BE2C (cell line): ENCODE data around the gene ZNF90.
"Not testable (repeated sequence)": the region's sequence is repeated elsewhere in the genome, so short reads cannot be mapped to it uniquely, and the experiment has no call there.

Experiments
- DNase-seq: peaks from one replicate; pipeline ENCODE4 v3.0.0-alpha.2; 2020
- H3K27me3 ChIP-seq: fragments of 250-450 bp; sonication (Bioruptor Pico); 2 replicates; pipeline ENCODE4 v1.5.1; 2020; ENCODE audit warnings: mild to moderate bottlenecking
- H3K36me3 ChIP-seq: fragments of 250-450 bp; sonication (Bioruptor Pico); 2 replicates; pipeline ENCODE4 v1.5.1; 2020; ENCODE audit warnings: mild to moderate bottlenecking
- H3K4me1 ChIP-seq: fragments of 250-450 bp; sonication (Bioruptor Pico); 2 replicates; pipeline ENCODE4 v1.5.1; 2020
- H3K4me3 ChIP-seq: 2 replicates; pipeline ENCODE4 v1.5.1; 2011; ENCODE audit warnings: low read depth, low read length
- H3K9me3 ChIP-seq: fragments of 250-450 bp; sonication (Bioruptor Pico); 2 replicates; pipeline ENCODE4 v1.5.1; 2020
- TF ChIP-seq, protein P1 (sequence below): IDR thresholded peaks from 2 replicates; pipeline ENCODE4 v1.5.1; 2012; ENCODE audit warnings: mild to moderate bottlenecking, low read depth, low read length

The ZNF90 gene

DNA sequence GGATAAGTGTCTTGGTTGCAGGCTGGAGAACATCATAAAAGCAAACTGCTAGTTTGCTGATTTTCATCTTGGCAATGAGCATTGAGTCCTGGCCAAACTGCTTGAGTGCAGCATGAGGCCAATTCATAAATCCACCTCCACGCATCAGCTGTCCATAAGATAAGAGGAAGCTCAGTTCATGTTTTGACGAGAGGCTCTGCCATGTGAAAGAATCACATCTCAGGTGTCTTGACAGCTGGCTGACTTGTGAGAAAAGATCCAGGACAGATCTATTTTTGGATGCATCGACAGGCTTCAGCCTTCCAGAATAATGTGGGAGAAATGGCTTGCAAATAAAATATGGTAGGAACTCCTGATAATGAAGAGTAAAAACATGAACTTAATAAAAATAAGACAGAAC, 33.1 kb upstream of the ZNF90 start:
- H3K36me3 ChIP-seq: no peaks in the 10 kb centered on the region
- H3K4me1 ChIP-seq: no peaks in the 10 kb centered on the region
- TF ChIP-seq, protein P1, sequence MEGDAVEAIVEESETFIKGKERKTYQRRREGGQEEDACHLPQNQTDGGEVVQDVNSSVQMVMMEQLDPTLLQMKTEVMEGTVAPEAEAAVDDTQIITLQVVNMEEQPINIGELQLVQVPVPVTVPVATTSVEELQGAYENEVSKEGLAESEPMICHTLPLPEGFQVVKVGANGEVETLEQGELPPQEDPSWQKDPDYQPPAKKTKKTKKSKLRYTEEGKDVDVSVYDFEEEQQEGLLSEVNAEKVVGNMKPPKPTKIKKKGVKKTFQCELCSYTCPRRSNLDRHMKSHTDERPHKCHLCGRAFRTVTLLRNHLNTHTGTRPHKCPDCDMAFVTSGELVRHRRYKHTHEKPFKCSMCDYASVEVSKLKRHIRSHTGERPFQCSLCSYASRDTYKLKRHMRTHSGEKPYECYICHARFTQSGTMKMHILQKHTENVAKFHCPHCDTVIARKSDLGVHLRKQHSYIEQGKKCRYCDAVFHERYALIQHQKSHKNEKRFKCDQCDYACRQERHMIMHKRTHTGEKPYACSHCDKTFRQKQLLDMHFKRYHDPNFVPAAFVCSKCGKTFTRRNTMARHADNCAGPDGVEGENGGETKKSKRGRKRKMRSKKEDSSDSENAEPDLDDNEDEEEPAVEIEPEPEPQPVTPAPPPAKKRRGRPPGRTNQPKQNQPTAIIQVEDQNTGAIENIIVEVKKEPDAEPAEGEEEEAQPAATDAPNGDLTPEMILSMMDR: no peak
- DNase-seq: no peak
- H3K9me3 ChIP-seq: no peaks in the 10 kb centered on the region
- H3K27me3 ChIP-seq: no peaks in the 10 kb centered on the region
- no peak overlapping the region for H3K4me3 ChIP-seq

DNA sequence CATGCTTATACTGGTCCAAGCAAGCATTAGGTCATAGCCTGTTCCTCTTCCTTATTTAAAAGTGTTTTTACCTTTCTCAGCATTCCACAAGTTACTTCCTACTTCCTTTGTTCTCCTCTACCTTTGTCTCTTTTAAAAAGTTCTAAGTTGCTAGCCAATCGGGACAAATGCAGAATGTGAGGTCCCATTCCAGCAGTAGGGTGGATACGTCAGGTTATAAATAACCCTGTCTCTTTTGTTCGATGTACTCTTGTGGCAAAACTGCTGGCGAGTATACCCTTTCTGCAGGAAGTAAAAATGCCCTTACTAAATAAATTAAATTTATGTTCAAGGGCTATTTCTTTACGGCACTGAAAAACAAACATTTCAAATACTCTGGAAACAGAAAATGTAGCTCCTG, 32.1 kb upstream of the ZNF90 start:
- H3K36me3 ChIP-seq, DNase-seq, H3K4me1 ChIP-seq, H3K9me3 ChIP-seq, H3K4me3 ChIP-seq, H3K27me3 ChIP-seq: not testable (repeated sequence)

DNA sequence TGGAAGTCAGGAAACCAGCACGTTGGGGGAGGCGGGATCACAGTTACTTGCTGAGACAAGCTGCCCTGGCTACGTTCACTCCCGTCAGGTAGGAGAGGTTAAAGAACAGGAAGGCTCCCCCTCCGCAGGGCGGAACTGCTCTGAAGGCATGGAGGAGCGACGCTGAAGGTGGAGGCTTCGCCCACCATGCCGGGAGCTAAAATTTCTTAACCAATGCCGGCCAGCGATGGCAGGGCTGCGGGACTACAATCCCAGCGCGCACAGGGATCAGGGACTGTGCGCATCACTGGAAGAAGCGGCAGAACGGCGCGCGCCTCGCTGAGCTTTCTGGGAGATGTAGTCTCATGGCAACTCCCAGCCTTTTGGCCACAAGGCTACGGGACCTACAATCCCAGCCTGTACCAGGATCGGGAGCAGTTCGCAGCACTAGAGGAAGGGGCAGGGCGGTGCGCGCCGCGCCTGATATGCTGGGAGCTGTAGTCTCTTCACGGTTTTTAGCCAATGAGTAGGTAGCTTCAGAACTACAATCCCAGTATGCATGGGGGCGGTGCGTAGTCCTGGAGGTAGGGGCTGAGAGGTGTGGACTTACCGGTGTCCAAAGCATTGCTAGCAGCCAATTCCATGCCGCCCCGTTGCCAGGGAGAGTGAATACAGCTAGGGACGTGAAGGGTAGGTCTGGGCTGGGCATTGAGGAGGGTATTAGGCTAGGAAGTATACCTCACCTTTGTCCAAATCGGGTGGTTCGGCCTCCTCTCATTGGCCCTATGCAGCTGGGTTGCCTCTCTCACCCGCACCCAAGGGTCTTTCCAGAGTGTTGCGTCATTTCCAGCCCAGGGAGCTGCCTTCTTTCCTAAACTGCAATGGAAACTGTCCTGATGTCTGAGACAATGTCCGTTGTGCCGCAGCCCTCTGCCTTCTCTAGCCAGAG, 25.7 kb upstream of the ZNF90 start:
- no peaks in the 10 kb centered on the region for H3K9me3 ChIP-seq
- DNase-seq: peak; percentile 95
- no peaks in the 10 kb centered on the region for H3K27me3 ChIP-seq
- H3K4me3 ChIP-seq: peak overlapping the region; percentile 89
- H3K36me3 ChIP-seq: no peaks in the 10 kb centered on the region
- TF ChIP-seq, protein P1: no peak
- no peaks in the 10 kb centered on the region for H3K4me1 ChIP-seq

DNA sequence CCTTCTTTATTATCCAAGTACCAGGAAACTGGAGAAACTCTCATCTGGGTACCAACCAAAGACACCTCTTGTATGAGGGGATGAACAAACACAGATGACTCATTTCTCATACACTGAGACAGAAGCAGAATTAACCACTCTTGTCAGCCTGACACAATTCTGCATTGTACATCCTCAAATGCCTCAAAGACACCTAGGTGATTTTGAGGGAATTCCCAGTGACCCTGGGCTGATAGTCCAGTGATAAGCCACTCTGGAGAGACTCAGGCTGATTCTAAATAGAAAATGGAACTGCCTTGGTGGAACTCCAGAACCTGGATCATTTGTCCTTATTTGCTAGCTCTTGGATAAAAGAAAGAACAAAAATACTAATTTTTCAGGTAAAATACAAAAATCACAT, 19.1 kb upstream of the ZNF90 start:
- not testable (repeated sequence) for H3K4me3 ChIP-seq, H3K36me3 ChIP-seq, H3K27me3 ChIP-seq, H3K9me3 ChIP-seq, H3K4me1 ChIP-seq, DNase-seq

DNA sequence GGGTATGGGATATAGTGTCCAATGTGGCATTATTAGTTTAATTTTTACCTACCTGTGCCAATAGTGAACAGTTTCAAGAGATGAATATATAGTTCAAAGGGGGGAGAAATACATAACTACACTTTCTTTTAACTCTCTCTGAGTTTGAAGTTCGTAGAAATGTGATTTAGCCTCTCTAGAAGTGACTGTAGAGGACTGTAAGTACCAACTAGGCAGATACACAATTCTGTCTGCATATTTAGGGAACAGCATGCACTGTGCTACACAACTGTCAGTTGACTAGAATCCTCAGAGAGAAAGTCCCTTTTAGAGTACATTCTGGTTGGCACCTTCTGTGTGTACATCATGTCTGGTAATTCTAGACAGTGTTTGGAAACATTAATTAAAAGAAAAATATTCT, 17.5 kb upstream of the ZNF90 start:
- Histone ChIP-seq H3K36me3 (no peaks in the 10 kb centered on the region), H3K9me3 (no peaks in the 10 kb centered on the region), H3K27me3 (no peaks in the 10 kb centered on the region), H3K4me1 (no peaks in the 10 kb centered on the region), H3K4me3 (no peak overlapping the region)
- TF ChIP-seq, protein P1: no peak
- no peak for DNase-seq

- Histone ChIP-seq H3K36me3 (no peaks in the 10 kb centered on the region), H3K9me3 (no peaks in the 10 kb centered on the region), H3K4me1 (no peaks in the 10 kb centered on the region), H3K27me3 (no peaks in the 10 kb centered on the region), H3K4me3 (no peak overlapping the region)
- no peak for DNase-seq
- TF ChIP-seq, protein P1: no peak
These were observed 10.9 kb upstream of the ZNF90 start for GRCh38 chr19:20066861-20067260.

GRCh38 chr19:20067943-20068342, 9.9 kb upstream of the ZNF90 start:
- no peak for DNase-seq
- Histone ChIP-seq H3K36me3 (no peaks in the 10 kb centered on the region), H3K9me3 (no peaks in the 10 kb centered on the region), H3K4me1 (no peaks in the 10 kb centered on the region), H3K27me3 (no peaks in the 10 kb centered on the region), H3K4me3 (no peak overlapping the region)
- TF ChIP-seq, protein P1: no peak

GRCh38 chr19:20068559-20068958, 9.2 kb upstream of the ZNF90 start:
- not testable (repeated sequence) for H3K27me3 ChIP-seq, DNase-seq, H3K36me3 ChIP-seq, H3K4me3 ChIP-seq, H3K4me1 ChIP-seq, H3K9me3 ChIP-seq
